Activated T-cell treated with anti-CD3 and anti-CD28 coated beads, Interleukin-2, amount 50 U/mL, for 72 hours (primary cell): ENCODE measurements around the gene FBH1. TPM values are rescaled to one million over a fixed set of nuclear protein-coding genes. Genes with fewer than 3 reads are reported as not detected.
A peak's percentile ranks its signal among the peaks of the same experiment; 100 is the strongest.
"Not testable (repeated sequence)": the region's sequence is repeated elsewhere in the genome, so short reads cannot be mapped to it uniquely, and the experiment has no call there.

Experiments used
- ATAC-seq, 2 donors: fragments of 150-1000 bp; cut with Tn5 transposase; replicated peaks in 1 of 2; 2 replicates each; pipeline ENCODE4 v1.10.0; 2021; ENCODE audit warnings: moderate library complexity in 2 of 2, mild to moderate bottlenecking in 1 of 2
- DNase-seq, 2 donors: peaks; one replicate each; pipeline ENCODE4 v3.0.0; 2021 to 2022; ENCODE audit warnings: mixed read lengths in 1 of 2
- H3K27ac Mint-ChIP-seq: one replicate; pipeline ENCODE4 v1.8.0; 2022; ENCODE audit warnings: mild to moderate bottlenecking, moderate library complexity, mixed read lengths
- H3K27me3 Mint-ChIP-seq: one replicate; pipeline ENCODE4 v1.8.0; 2022; ENCODE audit warnings: low read depth, mixed read lengths
- H3K36me3 Mint-ChIP-seq, 2 donors: one replicate each; pipeline ENCODE4 v1.8.0; 2022; ENCODE audit warnings: mixed read lengths in 2 of 2, mild to moderate bottlenecking in 1 of 2; ENCODE audit not compliant: insufficient read depth in 2 of 2
- H3K4me1 Mint-ChIP-seq: one replicate; pipeline ENCODE4 v1.8.0; 2022; ENCODE audit warnings: low read depth, mixed read lengths
- H3K4me3 Mint-ChIP-seq, 2 donors: one replicate each; pipeline ENCODE4 v1.8.0; 2022; ENCODE audit warnings: mild to moderate bottlenecking in 2 of 2, mixed read lengths in 2 of 2, moderate library complexity in 2 of 2
- H3K9me3 Mint-ChIP-seq, 2 donors: one replicate each; pipeline ENCODE4 v1.8.0; 2022; ENCODE audit warnings: mixed read lengths in 2 of 2
- total RNA-seq, 2 donors: library from RNA; stranded (reverse); gene quantifications; one replicate each; pipeline ENCODE4 v1.2.3, GENCODE V29; 2022

Gene FBH1
- 10 to 100 TPM; 51.0 to 53.6 TPM for total RNA-seq

GRCh38 chr10:5889624-5890451 lies at the start of gene FBH1, which contains the start of gene ANKRD16:
Gene FBH1 (plus strand): TSS chr10:5890243. CDS start chr10:5890346, 103 bp downstream.
Gene ANKRD16 (minus strand): TSS chr10:5889893. CDS start chr10:5889354, 539 bp downstream.
- peak; percentile 98 to 99 for DNase-seq
- Mint-ChIP-seq H3K36me3 (peaks cover 3 to 18% of the 10 kb centered on the region in 2 donors), H3K27me3 (no peaks in the 10 kb centered on the region), H3K27ac (peak within 1 kb of the TSS; percentile 92), H3K4me1 (peaks cover 54% of the 10 kb centered on the region), H3K4me3 (peak within 1 kb of the TSS; percentile 94), H3K9me3 (no peaks in the 10 kb centered on the region)
- ATAC-seq = peak; percentile 88

GRCh38 chr10:5840314-5841307 lies 49.4 kb upstream of the FBH1 start:
- Mint-ChIP-seq H3K36me3 (no peaks in the 10 kb centered on the region), H3K9me3 (no peaks in the 10 kb centered on the region), H3K27ac (no peak overlapping the region)

GRCh38 chr10:5841965-5842364 lies 48.1 kb upstream of the FBH1 start:
- peaks cover 0 to 1% of the 10 kb centered on the region in 2 donors for H3K36me3 Mint-ChIP-seq
- H3K4me1 Mint-ChIP-seq = peaks cover 40% of the 10 kb centered on the region
- H3K27me3 Mint-ChIP-seq = peaks cover 15% of the 10 kb centered on the region
- H3K4me3 Mint-ChIP-seq = no peak overlapping the region
- H3K27ac Mint-ChIP-seq = no peak overlapping the region
- no peaks in the 10 kb centered on the region for H3K9me3 Mint-ChIP-seq
- DNase-seq = no peak
- ATAC-seq = no peak

More at GRCh38 chr10:5840314-5841307, 49.4 kb upstream of the FBH1 start:
- peaks cover 28% of the 10 kb centered on the region for H3K4me1 Mint-ChIP-seq
- no peak for DNase-seq
- H3K4me3 Mint-ChIP-seq = no peak overlapping the region
- peaks cover 15% of the 10 kb centered on the region for H3K27me3 Mint-ChIP-seq
- no peak for ATAC-seq

GRCh38 chr10:5843686-5844344 lies 46.2 kb upstream of the FBH1 start:
- H3K4me3 Mint-ChIP-seq = peak overlapping the region; percentile 53 to 55
- H3K36me3 Mint-ChIP-seq = peaks cover 0 to 1% of the 10 kb centered on the region in 2 donors
- H3K4me1 Mint-ChIP-seq = peaks cover 40% of the 10 kb centered on the region
- H3K9me3 Mint-ChIP-seq = no peaks in the 10 kb centered on the region
- H3K27me3 Mint-ChIP-seq = peaks cover 12% of the 10 kb centered on the region
- peak in 1 of 2 donors; percentile 8 for DNase-seq
- peak; percentile 65 to 74 for ATAC-seq
- peak overlapping the region; percentile 11 for H3K27ac Mint-ChIP-seq

GRCh38 chr10:5844345-5845055 lies 45.5 kb upstream of the FBH1 start:
- DNase-seq = no peak
- Mint-ChIP-seq H3K36me3 (peaks cover 0 to 1% of the 10 kb centered on the region in 2 donors), H3K9me3 (no peaks in the 10 kb centered on the region), H3K27me3 (peaks cover 9% of the 10 kb centered on the region), H3K27ac (peak overlapping the region; percentile 11), H3K4me1 (peaks cover 40% of the 10 kb centered on the region), H3K4me3 (peak overlapping the region; percentile 53 to 55)
- peak in 1 of 2 donors; percentile 3 for ATAC-seq

GRCh38 chr10:5846667-5847066 lies 43.4 kb upstream of the FBH1 start:
- not testable (repeated sequence) for ATAC-seq, H3K36me3 Mint-ChIP-seq, H3K4me3 Mint-ChIP-seq, DNase-seq, H3K27me3 Mint-ChIP-seq, H3K9me3 Mint-ChIP-seq
- peaks cover 40% of the 10 kb centered on the region for H3K4me1 Mint-ChIP-seq
- H3K27ac Mint-ChIP-seq = peak overlapping the region; percentile 86

GRCh38 chr10:5854131-5854475 lies 35.9 kb upstream of the FBH1 start:
- H3K4me1 Mint-ChIP-seq = no peaks in the 10 kb centered on the region
- peaks cover 11% of the 10 kb centered on the region for H3K27me3 Mint-ChIP-seq
- H3K36me3 Mint-ChIP-seq = no peaks in the 10 kb centered on the region
- no peaks in the 10 kb centered on the region for H3K9me3 Mint-ChIP-seq
- ATAC-seq (no peak), DNase-seq (no peak)
- no peak overlapping the region for H3K27ac Mint-ChIP-seq
- no peak overlapping the region for H3K4me3 Mint-ChIP-seq

- no peak for DNase-seq
- H3K9me3 Mint-ChIP-seq = no peaks in the 10 kb centered on the region
- H3K4me1 Mint-ChIP-seq = no peaks in the 10 kb centered on the region
- no peaks in the 10 kb centered on the region for H3K36me3 Mint-ChIP-seq
- no peak overlapping the region for H3K4me3 Mint-ChIP-seq
- no peak for ATAC-seq
- peaks cover 11% of the 10 kb centered on the region for H3K27me3 Mint-ChIP-seq
- no peak overlapping the region for H3K27ac Mint-ChIP-seq
These were observed 33.9 kb upstream of the FBH1 start for GRCh38 chr10:5855979-5856700.

GRCh38 chr10:5856701-5857004 lies 33.4 kb upstream of the FBH1 start:
- DNase-seq (no peak), ATAC-seq (no peak)
- peaks cover 11% of the 10 kb centered on the region for H3K27me3 Mint-ChIP-seq
- H3K4me3 Mint-ChIP-seq = no peak overlapping the region
- no peak overlapping the region for H3K27ac Mint-ChIP-seq
- H3K4me1 Mint-ChIP-seq = no peaks in the 10 kb centered on the region
- H3K9me3 Mint-ChIP-seq = no peaks in the 10 kb centered on the region
- H3K36me3 Mint-ChIP-seq = no peaks in the 10 kb centered on the region

- Mint-ChIP-seq H3K36me3 (peaks cover 0 to 3% of the 10 kb centered on the region in 2 donors), H3K4me1 (no peaks in the 10 kb centered on the region), H3K27ac (no peak overlapping the region), H3K27me3 (peaks cover 5% of the 10 kb centered on the region), H3K9me3 (no peaks in the 10 kb centered on the region), H3K4me3 (no peak overlapping the region)
- no peak for DNase-seq
- ATAC-seq = no peak
These were observed 31.2 kb upstream of the FBH1 start for GRCh38 chr10:5858811-5859210.

GRCh38 chr10:5860066-5860465 lies 30.0 kb upstream of the FBH1 start:
- Mint-ChIP-seq H3K4me3 (no peak overlapping the region), H3K27me3 (peaks cover 5% of the 10 kb centered on the region), H3K36me3 (peaks cover 0 to 3% of the 10 kb centered on the region in 2 donors), H3K4me1 (no peaks in the 10 kb centered on the region), H3K9me3 (no peaks in the 10 kb centered on the region), H3K27ac (no peak overlapping the region)
- ATAC-seq (no peak), DNase-seq (no peak)
